ENCODE results near the gene ZNF784.

DNA sequence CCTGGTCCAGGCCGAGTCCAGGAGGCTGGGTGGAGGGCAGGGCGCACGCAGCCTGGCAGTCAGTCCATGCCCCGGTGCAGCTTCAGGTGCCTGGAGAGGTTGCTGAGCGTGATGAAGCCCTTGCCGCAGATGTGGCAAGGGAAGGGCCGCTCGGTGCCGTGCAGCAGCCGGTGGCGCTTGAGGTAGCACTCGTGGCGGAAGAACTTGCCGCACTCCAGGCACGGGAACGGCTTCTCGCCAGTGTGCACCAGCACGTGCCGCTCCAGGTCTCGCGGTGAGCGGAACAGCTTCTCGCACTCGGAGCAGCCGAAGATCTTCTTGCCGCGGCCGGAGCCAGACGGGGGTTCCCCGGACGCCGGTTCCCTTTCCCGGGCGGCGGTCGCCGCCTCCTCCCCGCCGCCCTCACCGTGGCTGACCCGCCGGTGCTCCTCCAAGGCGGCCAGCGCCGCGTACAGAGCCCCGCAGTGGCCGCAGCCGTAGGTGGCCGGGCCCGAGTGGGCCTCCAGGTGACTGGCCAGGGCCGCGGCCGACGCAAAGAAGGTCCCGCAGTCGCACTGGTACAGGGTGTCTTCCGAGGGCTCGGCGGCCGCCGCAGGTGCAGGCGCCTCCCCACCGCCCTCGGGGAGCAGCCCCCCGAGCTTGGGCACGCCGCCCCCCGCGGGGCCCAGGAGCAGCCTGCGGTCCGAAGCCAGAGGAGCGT is 31.8 kb downstream of the ZNF784 start:
- TF ChIP-seq POLR2A (IDR thresholded peaks at IDR 0.05), result no peak
- TF ChIP-seq, protein P1, sequence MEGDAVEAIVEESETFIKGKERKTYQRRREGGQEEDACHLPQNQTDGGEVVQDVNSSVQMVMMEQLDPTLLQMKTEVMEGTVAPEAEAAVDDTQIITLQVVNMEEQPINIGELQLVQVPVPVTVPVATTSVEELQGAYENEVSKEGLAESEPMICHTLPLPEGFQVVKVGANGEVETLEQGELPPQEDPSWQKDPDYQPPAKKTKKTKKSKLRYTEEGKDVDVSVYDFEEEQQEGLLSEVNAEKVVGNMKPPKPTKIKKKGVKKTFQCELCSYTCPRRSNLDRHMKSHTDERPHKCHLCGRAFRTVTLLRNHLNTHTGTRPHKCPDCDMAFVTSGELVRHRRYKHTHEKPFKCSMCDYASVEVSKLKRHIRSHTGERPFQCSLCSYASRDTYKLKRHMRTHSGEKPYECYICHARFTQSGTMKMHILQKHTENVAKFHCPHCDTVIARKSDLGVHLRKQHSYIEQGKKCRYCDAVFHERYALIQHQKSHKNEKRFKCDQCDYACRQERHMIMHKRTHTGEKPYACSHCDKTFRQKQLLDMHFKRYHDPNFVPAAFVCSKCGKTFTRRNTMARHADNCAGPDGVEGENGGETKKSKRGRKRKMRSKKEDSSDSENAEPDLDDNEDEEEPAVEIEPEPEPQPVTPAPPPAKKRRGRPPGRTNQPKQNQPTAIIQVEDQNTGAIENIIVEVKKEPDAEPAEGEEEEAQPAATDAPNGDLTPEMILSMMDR (IDR thresholded peaks at IDR 0.05), result no peak
